HG02763 (cell line): ENCODE measurements around the gene AGRN.

Experiments
- ATAC-seq: cut with Tn5 transposase; IDR thresholded peaks from one replicate; pipeline ENCODE4 v1.9.1; 2021; ENCODE audit warnings: mild to moderate bottlenecking, moderate library complexity; ENCODE audit not compliant: unreplicated experiment

Gene AGRN

DNA sequence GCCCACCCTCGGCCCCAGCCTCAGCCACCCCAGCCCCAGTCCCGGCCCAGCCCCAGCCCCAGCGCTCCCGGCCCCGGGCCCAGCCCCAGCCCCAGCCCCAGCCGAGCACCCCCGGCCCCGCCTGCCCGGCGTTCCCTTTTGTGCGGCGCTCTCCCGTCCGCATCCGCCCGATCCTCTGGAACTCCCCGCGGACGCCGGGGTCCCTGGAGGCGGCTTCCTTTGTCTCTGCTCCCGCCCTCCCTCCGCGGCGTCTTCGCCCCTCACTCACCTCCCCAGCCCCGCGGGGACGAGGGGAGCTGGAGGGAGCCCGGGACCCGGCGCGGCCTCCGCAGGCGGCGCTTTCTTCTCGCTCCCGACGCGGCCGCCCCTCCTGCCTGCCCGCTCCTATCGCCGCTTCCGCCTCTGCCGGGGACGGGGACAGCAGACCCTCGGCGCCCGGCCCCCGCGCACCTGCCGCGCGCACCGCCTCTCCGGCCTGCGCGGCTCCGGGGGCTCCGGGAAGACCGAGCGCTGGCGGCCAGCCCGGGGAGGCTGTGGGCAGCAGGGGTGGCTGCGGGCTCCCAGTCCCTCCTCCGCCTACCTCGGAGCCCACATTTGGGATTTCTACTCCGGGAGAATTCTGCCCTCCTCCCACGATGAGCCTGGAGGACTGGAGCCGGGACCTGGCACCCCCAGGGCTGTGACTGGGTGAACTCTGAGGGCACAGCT lies 14.0 kb downstream of the AGRN start:
- ATAC-seq: no peak

DNA sequence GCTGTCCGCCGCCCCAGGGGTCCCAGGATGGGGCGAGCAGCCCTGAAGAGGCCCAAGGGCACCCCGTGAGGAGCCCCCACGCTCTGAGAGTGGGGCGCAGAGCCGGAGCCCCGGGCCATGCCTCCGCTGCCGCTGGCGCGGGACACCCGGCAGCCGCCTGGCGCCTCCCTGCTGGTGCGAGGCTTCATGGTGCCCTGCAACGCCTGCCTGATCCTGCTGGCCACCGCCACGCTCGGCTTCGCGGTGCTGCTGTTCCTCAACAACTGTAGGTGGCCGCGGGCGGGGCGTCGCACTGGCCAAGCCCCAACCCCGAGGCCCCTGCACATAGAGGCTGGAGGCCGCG lies 14.5 kb downstream of the AGRN start:
- no peak for ATAC-seq

DNA sequence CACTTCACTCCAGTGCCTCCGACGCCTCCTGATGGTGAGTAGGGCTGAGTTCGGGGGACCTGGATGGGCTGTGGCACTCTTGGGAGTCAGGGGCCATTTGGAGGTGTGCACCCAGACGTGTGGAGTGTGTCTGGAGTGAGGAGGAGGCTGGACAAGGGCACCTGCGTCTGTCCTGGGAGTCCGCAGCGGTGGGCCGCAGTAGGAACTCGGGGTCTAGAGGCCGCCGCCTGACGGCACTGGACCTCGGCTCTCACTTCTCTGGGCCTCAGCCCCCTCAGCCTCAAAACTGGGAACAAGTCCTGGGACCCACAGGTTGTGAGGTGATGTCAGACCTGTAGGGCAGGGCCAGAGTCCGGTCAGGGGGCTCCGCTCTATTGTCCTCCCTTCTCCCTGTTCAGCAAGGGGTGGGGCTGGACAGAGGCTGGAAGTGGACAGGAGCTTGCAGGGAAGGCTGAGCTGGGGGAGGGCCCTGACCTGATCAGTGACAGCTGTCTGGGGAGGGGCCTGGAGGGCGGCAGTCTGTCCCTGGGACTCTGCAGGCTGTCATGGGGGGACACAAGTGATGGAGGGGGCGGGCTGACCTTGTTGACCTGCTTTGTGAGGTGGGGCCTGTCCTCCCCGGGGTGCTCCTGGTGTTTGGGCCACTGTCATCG lies 15.5 kb downstream of the AGRN start:
- no peak for ATAC-seq

DNA sequence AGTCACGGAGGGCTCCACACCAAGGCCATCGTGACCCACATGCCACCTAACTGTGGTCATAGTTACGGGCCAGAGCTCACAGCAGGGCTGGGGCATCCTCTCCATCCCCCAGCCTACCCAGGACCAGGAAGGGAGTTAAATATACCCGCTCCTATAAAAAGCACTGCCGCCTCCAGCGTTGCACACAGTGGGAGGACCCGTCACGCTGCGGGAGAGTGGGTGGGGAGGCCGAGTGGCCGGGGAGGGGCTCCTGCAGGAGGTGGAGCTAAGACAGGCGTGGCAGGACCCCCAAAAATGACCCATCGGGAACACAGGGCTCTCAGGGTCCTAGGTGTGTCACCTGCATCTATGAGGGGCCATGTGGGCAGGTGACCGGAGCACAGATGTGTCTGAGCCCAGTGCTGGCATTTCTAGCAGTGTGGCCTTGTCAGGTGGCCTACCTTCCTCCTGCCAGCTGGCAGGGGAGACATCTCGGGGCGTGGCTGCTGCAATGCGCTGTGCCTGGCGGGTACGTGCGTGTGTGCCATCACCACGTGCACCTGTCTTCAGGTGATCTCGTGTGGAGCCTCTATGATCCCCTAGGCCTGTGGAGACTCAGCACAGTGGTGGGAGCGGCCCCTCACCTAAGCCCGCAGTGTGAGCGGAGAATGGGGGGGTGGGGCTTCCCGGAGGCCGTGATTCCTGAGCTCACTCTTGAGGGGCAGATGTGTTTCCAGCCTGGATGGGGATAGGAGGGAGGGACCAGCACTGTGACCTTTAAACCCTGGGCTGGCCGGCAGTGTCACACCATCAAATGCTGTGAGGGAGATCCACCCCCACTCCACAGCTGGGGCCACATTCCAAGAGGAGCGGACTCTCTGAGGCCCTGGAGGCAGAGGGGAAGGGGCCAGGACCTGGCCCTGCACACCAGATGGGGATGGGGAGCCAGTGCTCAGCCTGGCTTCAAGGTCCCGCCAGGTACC lies 17.7 kb downstream of the AGRN start:
- no peak for ATAC-seq

DNA sequence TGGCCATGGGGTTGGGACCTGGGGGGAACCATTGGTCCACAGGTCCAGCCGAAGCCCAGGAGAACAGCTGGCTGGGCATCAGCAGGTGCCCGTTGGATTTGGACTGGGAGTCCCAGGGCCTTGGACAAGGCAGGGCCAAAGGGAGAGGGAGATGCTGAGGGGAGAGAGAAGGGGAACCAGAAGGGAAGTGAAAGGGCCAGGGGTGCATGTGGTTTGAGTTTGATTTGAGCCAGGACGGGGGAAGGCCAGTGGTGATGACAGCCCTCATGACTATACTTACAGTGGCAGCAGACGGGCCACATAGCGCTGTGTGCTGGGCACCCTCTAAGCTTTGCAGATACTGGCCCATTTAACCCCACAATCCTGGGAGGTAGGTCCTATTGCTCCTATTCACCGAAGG lies 18.8 kb downstream of the AGRN start:
- ATAC-seq: no peak

DNA sequence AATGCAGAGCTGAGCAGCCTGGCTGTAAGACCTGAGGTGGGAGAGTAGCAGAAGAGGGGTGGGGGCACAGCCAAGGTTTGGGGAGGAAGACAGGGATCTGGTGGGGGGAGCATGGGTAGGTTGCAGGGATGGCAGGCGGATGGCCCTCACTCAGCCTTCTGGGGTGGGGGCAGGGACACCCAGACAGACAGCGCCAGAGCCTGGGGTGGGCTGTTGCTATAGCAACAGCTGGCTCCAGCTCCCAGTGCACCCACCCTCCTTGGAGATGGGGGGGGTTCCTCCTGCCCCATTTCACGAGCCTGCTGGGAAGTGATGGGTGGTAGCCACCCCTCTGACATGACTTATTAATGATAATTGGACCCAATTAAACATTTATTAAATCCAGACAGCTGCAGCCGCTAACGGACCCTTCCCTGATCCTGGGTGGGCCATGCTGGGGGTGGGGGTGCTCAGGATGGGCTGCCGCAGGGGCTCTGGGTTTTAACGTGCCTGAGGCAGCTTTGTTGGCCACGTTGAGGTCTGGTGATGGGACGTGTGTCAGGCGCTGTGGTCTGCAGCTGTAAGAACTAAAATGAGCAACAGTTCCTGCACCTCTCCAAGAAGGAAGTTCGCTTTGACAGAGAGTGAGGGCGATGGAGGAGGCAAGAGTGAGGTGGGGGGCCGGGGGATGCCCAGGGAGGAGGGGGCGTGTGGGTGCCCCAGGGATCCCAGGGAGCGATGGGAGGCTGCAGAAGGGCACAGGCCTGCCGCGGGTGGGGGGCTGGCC lies 19.4 kb downstream of the AGRN start:
- ATAC-seq: no peak

DNA sequence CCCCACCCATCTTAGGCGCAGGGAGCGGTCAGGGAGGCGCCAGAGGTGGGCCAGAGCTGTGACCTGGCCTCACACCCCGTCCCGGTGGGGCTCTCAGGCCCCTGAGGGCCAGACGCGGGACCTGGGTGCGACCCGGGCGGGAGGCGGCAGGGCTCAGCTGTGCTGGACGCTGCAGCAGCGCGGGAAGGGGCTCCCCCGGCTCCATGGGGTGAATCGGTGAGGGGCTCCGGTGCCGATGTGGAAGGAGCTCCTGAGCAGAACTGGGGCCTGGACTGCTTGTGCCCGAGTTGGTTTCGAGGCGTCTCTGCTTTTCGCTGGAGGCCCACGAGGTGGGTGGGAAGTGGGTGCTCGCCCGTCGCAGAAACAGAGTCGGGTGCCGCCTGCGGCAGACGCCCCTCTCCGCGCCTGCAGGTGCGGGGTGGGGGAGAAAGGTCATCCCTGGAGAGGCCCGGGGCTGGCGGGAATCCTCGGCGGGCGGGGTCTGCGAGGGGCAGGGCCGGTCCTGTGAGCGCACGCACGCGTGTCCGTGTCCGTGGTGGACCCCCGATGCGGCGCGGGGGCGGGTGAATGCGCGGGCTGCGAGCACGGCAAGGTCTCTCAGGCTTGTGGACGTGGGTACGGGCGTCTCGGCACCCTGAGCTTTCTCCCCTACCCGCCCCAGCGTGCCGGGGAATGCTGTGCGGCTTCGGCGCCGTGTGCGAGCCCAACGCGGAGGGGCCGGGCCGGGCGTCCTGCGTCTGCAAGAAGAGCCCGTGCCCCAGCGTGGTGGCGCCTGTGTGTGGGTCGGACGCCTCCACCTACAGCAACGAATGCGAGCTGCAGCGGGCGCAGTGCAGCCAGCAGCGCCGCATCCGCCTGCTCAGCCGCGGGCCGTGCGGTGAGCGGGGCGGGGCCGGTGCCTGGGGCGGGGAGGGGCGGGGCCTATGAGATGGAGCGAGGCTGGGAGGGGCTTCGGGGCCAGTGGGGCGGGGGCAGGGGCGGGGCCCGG lies 20.4 kb downstream of the AGRN start:
- ATAC-seq: no peak

DNA sequence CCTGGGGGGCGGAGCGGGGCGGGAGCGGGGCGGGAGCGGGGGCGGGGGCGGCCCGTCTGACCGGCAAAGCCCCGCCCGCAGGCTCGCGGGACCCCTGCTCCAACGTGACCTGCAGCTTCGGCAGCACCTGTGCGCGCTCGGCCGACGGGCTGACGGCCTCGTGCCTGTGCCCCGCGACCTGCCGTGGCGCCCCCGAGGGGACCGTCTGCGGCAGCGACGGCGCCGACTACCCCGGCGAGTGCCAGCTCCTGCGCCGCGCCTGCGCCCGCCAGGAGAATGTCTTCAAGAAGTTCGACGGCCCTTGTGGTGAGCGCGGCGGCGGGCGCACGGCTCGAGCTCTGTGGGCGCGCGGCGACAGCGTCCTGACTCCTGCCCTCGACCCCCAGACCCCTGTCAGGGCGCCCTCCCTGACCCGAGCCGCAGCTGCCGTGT lies 21.2 kb downstream of the AGRN start:
- ATAC-seq: no peak

DNA sequence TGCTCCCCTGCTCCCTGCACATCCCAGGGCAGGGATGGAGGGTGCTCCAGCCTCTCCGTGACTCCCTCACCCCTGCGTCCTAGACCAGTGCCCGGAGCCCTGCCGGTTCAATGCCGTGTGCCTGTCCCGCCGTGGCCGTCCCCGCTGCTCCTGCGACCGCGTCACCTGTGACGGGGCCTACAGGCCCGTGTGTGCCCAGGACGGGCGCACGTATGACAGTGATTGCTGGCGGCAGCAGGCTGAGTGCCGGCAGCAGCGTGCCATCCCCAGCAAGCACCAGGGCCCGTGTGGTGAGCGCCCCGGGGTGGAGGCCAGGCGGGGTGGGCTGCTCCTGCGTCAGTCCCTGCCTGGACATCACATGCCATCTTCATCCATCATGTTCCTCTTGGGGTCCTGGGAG lies 22.0 kb downstream of the AGRN start:
- no peak for ATAC-seq

DNA sequence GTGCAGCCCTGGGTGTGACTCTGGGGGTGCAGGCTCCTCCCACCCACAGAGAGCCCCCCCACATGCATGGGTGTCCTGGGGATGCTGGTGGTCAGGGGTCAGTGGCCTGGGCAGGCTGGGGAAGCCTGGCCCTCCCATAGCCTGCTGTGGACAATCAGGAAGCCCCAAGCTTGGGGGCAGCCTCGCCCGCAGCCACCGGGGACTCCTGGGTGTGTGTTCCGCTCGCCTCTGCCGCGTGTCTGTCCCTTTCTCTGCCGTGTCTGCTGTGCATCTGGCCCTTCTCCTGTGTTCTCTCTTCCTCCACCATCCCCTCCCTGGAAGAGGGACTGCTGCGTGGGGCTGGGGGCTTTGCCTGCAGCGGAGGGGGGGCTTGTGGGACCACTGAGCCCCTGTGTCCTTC lies 22.9 kb downstream of the AGRN start:
- ATAC-seq: no peak

DNA sequence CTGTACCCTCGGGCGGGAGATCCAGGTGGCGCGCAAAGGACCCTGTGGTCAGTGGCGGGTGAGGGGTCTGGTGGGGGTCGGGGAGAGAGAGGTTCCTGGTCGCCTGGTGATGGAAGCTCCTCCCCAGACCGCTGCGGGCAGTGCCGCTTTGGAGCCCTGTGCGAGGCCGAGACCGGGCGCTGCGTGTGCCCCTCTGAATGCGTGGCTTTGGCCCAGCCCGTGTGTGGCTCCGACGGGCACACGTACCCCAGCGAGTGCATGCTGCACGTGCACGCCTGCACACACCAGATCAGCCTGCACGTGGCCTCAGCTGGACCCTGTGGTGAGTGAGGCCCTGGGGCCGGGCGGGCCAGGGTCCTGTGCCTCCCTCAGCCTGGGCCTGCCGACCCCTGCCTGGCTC lies 23.5 kb downstream of the AGRN start:
- no peak for ATAC-seq

DNA sequence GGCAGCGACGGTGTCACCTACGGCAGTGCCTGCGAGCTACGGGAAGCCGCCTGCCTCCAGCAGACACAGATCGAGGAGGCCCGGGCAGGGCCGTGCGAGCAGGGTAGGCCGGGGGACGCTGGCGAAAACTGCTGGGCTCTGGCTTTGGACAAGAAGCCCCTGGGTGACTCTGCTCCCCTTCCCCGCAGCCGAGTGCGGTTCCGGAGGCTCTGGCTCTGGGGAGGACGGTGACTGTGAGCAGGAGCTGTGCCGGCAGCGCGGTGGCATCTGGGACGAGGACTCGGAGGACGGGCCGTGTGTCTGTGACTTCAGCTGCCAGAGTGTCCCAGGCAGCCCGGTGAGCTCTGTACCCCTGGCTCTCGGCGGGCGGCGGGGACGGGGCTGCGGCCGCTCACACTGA lies 24.0 kb downstream of the AGRN start:
- ATAC-seq: no peak

DNA sequence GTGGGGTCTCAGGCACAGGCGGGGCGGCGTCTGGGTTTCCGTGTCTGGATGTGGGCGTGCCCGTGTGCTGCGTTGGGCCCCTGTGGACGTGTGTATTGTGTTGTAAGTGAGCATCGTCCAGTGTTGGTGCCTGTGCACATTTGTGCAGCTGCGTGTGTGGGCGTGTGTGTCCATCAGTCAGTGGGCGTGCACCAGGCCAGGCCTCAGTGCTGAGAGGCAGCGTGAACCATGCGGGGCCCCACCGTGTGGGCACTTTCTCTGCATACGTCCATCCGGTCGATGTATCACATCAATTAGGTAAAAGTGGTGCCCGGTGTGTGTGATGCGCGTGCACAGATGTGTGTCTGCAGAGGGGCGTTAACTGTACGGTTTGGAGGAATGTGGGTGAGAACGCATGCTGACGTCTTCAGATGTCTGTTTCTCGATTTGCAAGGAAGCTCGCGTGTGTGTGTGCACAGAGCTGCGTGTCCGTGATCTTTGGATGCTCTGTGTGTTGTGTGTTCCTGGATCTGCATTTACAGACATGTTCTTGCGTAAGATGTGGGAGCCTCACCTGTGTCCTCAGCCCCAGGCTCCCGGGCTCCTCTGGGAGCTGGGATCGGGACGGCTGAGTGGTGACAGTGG lies 24.6 kb downstream of the AGRN start:
- ATAC-seq: no peak

DNA sequence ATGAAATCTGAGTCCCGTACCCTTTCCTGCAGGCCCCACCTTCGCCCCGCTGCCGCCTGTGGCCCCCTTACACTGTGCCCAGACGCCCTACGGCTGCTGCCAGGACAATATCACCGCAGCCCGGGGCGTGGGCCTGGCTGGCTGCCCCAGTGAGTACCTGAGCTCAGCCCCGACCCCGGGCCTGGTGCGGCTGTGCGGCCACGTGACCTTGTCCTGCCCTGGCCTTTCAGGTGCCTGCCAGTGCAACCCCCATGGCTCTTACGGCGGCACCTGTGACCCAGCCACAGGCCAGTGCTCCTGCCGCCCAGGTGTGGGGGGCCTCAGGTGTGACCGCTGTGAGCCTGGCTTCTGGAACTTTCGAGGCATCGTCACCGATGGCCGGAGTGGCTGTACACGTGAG lies 25.2 kb downstream of the AGRN start:
- ATAC-seq: no peak

DNA sequence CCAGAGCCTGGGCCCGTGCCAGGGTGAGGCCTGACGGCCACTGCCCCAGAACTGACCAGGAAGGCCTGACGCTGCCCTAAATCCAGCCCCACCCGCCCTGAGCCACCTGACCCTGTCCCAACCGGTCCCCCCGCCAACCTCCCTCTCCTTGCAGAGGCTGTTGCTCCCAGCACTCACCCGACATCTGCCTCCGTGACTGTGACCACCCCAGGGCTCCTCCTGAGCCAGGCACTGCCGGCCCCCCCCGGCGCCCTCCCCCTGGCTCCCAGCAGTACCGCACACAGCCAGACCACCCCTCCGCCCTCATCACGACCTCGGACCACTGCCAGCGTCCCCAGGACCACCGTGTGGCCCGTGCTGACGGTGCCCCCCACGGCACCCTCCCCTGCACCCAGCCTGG lies 26.3 kb downstream of the AGRN start:
- no peak for ATAC-seq

DNA sequence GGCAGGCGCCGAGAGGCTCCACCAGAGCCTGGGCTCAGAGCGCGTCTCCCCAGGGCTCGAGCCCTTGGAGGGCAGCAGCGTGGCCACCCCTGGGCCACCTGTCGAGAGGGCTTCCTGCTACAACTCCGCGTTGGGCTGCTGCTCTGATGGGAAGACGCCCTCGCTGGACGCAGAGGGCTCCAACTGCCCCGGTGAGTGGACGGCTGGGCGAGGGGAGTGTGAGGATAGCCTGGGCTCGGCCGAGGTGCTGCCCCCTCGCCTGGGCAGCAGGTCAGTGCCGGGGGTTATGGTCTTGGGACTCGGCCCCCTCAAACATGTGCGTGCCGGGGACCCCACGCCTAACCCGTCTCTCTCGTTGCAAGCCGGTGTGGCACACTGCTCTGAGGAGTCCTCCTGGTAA lies 26.8 kb downstream of the AGRN start:
- no peak for ATAC-seq

DNA sequence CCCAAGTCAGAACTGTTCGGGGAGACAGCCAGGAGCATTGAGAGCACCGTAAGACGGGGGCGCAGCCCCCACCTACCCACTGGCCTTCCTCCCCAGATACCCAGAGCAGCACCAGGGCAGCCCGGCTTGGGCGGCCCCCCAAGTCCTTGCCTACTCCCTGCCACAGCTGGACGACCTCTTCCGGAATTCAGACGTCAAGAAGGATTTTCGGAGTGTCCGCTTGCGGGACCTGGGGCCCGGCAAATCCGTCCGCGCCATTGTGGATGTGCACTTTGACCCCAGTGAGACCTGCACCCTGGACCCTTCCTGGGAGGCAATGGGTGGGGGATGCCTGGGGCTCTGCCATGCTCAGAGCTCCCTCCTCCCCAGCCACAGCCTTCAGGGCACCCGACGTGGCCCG lies 27.5 kb downstream of the AGRN start:
- ATAC-seq: no peak

DNA sequence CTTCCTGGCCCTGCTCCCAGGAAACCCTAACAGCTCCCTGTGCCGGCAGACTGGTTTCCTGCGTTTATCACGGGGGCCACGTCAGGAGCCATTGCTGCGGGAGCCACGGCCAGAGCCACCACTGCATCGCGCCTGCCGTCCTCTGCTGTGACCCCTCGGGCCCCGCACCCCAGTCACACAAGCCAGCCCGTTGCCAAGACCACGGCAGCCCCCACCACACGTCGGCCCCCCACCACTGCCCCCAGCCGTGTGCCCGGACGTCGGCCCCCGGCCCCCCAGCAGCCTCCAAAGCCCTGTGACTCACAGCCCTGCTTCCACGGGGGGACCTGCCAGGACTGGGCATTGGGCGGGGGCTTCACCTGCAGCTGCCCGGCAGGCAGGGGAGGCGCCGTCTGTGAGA lies 28.0 kb downstream of the AGRN start:
- ATAC-seq: no peak

DNA sequence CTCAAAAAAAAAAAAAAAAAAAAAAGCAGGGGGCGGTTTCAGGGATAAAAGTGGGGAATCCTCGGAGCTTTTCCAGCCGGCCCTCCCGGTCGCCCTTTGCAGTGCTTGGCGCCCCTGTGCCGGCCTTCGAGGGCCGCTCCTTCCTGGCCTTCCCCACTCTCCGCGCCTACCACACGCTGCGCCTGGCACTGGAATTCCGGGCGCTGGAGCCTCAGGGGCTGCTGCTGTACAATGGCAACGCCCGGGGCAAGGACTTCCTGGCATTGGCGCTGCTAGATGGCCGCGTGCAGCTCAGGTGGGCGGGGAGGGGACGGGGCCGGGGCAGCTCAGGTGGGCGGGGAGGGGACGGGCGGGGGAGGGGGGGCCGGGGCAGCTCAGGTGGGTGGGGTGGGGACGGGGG lies 28.8 kb downstream of the AGRN start:
- no peak for ATAC-seq
